D341Med (cell line): ENCODE results near the gene RPS6KA4.

Experiments used
- DNase-seq: peaks from one replicate; pipeline ENCODE4 v3.0.0; 2012; ENCODE audit warnings: low spot score

Gene RPS6KA4

DNA sequence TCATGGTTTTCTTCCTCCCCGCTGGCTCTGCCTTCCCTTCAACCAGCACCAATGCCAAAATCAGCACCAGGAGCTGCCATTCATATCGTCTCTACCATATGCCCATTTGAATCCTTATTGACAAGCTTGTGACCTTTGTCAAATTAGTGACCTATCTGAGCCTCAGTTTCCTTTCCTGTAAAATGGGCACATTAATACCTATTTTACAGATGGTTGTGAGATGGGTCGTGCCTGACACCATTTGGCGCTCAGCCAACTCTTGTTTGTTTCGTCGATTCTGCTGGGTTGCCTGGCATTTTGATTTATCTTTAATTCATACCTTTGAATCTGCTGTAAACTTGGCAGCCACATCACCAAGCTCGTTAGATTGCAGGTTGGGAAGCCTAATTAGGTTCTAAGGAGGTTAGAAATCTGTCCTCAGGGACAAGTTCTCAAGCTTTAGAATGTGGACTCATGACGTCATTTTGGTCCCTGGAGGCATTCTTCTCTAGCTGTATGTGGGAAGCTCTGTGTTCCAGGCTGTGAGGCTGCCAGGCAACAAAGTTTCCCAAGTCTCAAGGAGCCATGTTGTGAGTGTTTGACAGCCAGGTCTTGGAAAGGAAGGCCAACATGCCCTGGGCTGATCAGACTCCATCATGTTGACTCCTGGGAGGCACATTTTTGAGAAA is 61.0 kb downstream of the RPS6KA4 start:
- no peak for DNase-seq
